HUES6 (cell line): ENCODE measurements around the gene C7orf33.

Source experiments
- H3K27ac ChIP-seq: 2 replicates; pipeline ENCODE4 v1.7.0; 2013; ENCODE audit warnings: low read depth, mild to moderate bottlenecking, low read length, inconsistent platforms
- H3K27me3 ChIP-seq: 2 replicates; pipeline ENCODE4 v1.6.1; 2013; ENCODE audit warnings: low read length; ENCODE audit not compliant: control insufficient read depth, insufficient read depth
- H3K36me3 ChIP-seq: 2 replicates; pipeline ENCODE4 v1.6.1; 2013; ENCODE audit warnings: low read length; ENCODE audit not compliant: control insufficient read depth, insufficient read depth
- H3K4me1 ChIP-seq: 2 replicates; pipeline ENCODE4 v1.6.1; 2013; ENCODE audit warnings: low read length; ENCODE audit not compliant: control insufficient read depth, insufficient read depth
- H3K4me3 ChIP-seq: 2 replicates; pipeline ENCODE4 v1.5.1; 2013; ENCODE audit warnings: low read depth, low read length
- H3K9ac ChIP-seq: one replicate; pipeline ENCODE4 v1.6.1; 2013; ENCODE audit warnings: mild to moderate bottlenecking, low read length
- H3K9me3 ChIP-seq: 2 replicates; pipeline ENCODE4 v1.6.1; 2013; ENCODE audit warnings: low read depth, low read length; ENCODE audit not compliant: control insufficient read depth, insufficient read depth

Gene C7orf33

DNA sequence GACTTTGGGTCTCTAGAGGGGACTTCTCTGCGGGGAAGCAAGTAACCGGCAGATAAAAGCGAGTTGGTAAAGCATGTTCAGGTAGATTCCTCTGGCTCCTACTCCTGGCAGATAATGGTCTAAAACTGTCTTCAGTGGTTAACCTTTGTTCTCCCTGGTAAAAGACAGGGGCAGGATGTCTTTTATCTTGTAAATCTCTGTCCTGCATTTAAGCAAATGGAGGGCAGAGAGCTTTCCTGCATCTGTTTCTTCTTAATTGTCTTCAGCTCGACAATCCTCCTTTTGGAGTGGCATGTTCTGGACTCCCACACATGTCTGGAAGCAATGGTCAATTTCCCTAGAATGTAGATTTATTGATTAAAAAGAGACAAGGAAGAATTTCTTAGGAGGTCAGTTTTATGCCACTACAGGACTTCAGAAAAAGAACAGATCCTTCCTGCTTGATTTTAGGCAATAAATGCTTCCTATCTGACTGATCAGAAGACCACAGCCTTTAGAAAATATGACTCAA is 16.6 kb downstream of the C7orf33 start:
- Histone ChIP-seq H3K9ac (peak overlapping the region; percentile 57), H3K36me3 (no peaks in the 10 kb centered on the region), H3K27ac (peak overlapping the region; percentile 90), H3K27me3 (no peaks in the 10 kb centered on the region), H3K4me3 (no peak overlapping the region), H3K9me3 (peaks cover 4% of the 10 kb centered on the region; the same call in 1 of the 2 replicates), H3K4me1 (peaks cover 15% of the 10 kb centered on the region)

- Histone ChIP-seq H3K9me3 (peaks cover 4% of the 10 kb centered on the region; the same call in 1 of the 2 replicates), H3K4me1 (peaks cover 15% of the 10 kb centered on the region), H3K9ac (no peak overlapping the region), H3K27me3 (no peaks in the 10 kb centered on the region), H3K4me3 (no peak overlapping the region), H3K27ac (no peak overlapping the region), H3K36me3 (no peaks in the 10 kb centered on the region)
Measured at GRCh38 chr7:148609045-148609725, 18.6 kb downstream of the C7orf33 start.

GRCh38 chr7:148611692-148612091 is 21.1 kb downstream of the C7orf33 start:
- H3K27ac ChIP-seq = no peak overlapping the region
- H3K36me3 ChIP-seq = no peaks in the 10 kb centered on the region
- no peaks in the 10 kb centered on the region for H3K27me3 ChIP-seq
- no peaks in the 10 kb centered on the region for H3K9me3 ChIP-seq
- H3K4me1 ChIP-seq = peaks cover 15% of the 10 kb centered on the region
- no peak overlapping the region for H3K4me3 ChIP-seq
- H3K9ac ChIP-seq = no peak overlapping the region

DNA sequence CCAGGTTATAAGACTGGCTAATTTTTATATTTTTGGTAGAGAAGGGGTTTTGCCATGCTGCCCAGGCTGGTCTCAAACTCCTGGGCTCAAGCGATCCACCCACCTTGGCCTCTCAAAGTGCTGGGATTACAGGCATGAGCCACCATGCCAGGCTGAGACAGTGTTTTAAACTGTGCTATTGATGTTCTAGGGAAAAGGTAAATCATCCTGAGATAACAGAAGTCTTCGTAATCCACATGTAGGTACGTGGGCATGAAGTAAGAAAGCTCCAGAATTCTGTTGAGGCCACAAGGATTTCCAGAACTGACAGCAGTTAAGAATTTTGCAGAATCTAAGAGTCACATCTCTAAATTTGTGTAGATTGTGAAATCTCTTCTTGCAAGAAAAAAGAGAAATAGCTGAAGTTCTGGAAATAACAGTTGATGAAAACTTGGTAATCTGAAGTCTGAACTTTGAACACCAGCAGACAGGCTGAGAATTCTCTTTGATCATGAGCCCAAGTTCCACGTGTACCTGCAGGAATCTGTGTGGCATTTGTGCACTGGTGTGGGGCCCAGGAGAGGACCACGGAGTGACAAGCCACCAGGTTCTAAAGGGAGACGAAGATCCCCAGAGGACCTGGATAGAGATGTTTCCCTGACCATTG is 24.6 kb downstream of the C7orf33 start:
- no peak overlapping the region for H3K9ac ChIP-seq
- no peaks in the 10 kb centered on the region for H3K36me3 ChIP-seq
- no peak overlapping the region for H3K27ac ChIP-seq

DNA sequence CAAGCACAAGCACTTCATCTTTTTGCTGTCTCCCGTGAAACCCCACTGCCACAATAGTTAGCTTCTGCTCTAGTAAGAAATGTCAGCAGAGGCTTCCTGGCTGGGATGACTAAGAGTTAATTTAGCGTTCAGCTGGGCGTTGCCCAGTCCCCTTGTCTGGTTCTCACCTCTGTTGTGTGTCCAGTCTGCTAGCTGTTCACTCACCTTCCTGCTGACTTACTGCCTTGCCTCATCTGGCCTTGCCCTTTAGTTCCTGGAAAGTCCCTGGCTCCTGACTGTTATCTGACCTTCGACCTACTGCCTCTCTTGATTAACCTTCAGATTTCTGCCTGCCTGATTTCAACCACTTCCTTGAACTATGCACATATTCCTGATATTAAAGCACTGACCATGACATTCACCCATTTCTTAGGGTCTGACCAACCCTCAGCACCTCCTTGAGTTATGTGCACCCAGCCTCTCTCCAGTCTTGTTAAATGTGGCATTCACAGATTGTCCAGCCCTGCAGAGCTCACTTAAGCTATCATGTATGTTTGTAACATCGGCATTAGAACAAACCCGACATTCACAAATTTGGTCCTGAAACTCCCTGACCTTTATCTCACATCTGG is 30.3 kb downstream of the C7orf33 start:
- H3K27me3 ChIP-seq = no peaks in the 10 kb centered on the region
- no peaks in the 10 kb centered on the region for H3K36me3 ChIP-seq
- H3K9ac ChIP-seq = no peak overlapping the region
- H3K4me1 ChIP-seq = peaks cover 13% of the 10 kb centered on the region
- H3K9me3 ChIP-seq = peaks cover 7% of the 10 kb centered on the region; the same call in 1 of the 2 replicates
- H3K27ac ChIP-seq = no peak overlapping the region
- no peak overlapping the region for H3K4me3 ChIP-seq

More for the DNA sequence above, 24.6 kb downstream of the C7orf33 start:
- peaks cover 7% of the 10 kb centered on the region; the same call in 1 of the 2 replicates for H3K9me3 ChIP-seq
- H3K27me3 ChIP-seq = no peaks in the 10 kb centered on the region
- no peaks in the 10 kb centered on the region for H3K4me1 ChIP-seq
- H3K4me3 ChIP-seq = no peak overlapping the region

GRCh38 chr7:148621563-148621962 is 31.0 kb downstream of the C7orf33 start:
- no peak overlapping the region for H3K4me3 ChIP-seq
- peaks cover 7% of the 10 kb centered on the region; the same call in 1 of the 2 replicates for H3K9me3 ChIP-seq
- H3K4me1 ChIP-seq = peaks cover 13% of the 10 kb centered on the region
- H3K9ac ChIP-seq = no peak overlapping the region
- H3K36me3 ChIP-seq = no peaks in the 10 kb centered on the region
- no peaks in the 10 kb centered on the region for H3K27me3 ChIP-seq
- no peak overlapping the region for H3K27ac ChIP-seq

GRCh38 chr7:148622887-148623585 is 32.5 kb downstream of the C7orf33 start:
- Histone ChIP-seq H3K27me3 (no peaks in the 10 kb centered on the region), H3K9ac (no peak overlapping the region), H3K36me3 (no peaks in the 10 kb centered on the region), H3K27ac (no peak overlapping the region), H3K9me3 (peaks cover 4% of the 10 kb centered on the region; the same call in 1 of the 2 replicates), H3K4me3 (no peak overlapping the region), H3K4me1 (peaks cover 13% of the 10 kb centered on the region)

- no peaks in the 10 kb centered on the region for H3K27me3 ChIP-seq
- H3K27ac ChIP-seq = no peak overlapping the region
- H3K36me3 ChIP-seq = no peaks in the 10 kb centered on the region
- no peak overlapping the region for H3K9ac ChIP-seq
- H3K4me1 ChIP-seq = peaks cover 13% of the 10 kb centered on the region
- H3K9me3 ChIP-seq = no peaks in the 10 kb centered on the region
- no peak overlapping the region for H3K4me3 ChIP-seq
Measured at GRCh38 chr7:148623586-148624282, 33.2 kb downstream of the C7orf33 start.

DNA sequence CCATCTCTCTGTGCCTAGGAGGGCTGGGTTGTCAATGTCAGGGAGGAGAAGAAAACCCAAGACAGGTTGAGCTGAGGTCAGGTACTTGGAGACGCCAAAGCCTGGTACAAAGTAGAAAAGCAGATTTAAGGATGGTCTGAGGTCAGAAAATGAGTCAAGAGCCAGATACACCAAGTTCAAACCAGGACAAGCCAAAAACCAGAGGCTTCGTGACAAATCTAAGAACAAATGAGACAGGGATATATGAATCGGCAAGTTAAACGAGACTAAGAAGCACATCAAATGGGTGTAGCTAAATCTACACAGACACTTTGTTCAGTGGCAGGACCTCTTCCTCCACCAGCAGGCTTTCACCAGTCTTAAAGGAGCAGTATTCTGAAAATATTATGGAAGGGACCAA is 34.2 kb downstream of the C7orf33 start:
- H3K27me3 ChIP-seq = no peaks in the 10 kb centered on the region
- no peak overlapping the region for H3K4me3 ChIP-seq
- no peak overlapping the region for H3K27ac ChIP-seq
- H3K36me3 ChIP-seq = no peaks in the 10 kb centered on the region
- no peaks in the 10 kb centered on the region for H3K9me3 ChIP-seq
- H3K4me1 ChIP-seq = peaks cover 13% of the 10 kb centered on the region
- H3K9ac ChIP-seq = no peak overlapping the region

GRCh38 chr7:148625342-148625741 is 34.8 kb downstream of the C7orf33 start:
- Histone ChIP-seq H3K9me3 (no peaks in the 10 kb centered on the region), H3K27me3 (no peaks in the 10 kb centered on the region), H3K9ac (no peak overlapping the region), H3K27ac (no peak overlapping the region), H3K4me1 (peaks cover 13% of the 10 kb centered on the region), H3K36me3 (no peaks in the 10 kb centered on the region), H3K4me3 (no peak overlapping the region)
